HK-2 (cell line): ENCODE results near the gene PDE4DIP.
"Not testable (repeated sequence)": the region's sequence is repeated elsewhere in the genome, so short reads cannot be mapped to it uniquely, and the experiment has no call there.

ENCODE experiments used
- DNase-seq: peaks from one replicate; pipeline ENCODE4 v3.0.0-alpha.2; 2018; ENCODE audit not compliant: unreplicated experiment

The PDE4DIP gene

GRCh38 chr1:148975866-148976537, 131.8 kb downstream of the PDE4DIP start:
- not testable (repeated sequence) for DNase-seq

- not testable (repeated sequence) for DNase-seq
These were observed 133.6 kb downstream of the PDE4DIP start for GRCh38 chr1:148977785-148978184.

GRCh38 chr1:148989378-148989777, 145.2 kb downstream of the PDE4DIP start:
- not testable (repeated sequence) for DNase-seq

- not testable (repeated sequence) for DNase-seq
These were observed 146.1 kb downstream of the PDE4DIP start for GRCh38 chr1:148990233-148990788.

- DNase-seq, result not testable (repeated sequence)
These were observed 147.6 kb downstream of the PDE4DIP start for GRCh38 chr1:148991818-148992217.

GRCh38 chr1:148992364-148992763, 148.1 kb downstream of the PDE4DIP start:
- not testable (repeated sequence) for DNase-seq

GRCh38 chr1:148996449-148997224, 152.4 kb downstream of the PDE4DIP start:
- not testable (repeated sequence) for DNase-seq

- DNase-seq, result not testable (repeated sequence)
These were observed 153.2 kb downstream of the PDE4DIP start for GRCh38 chr1:148997405-148997804.

- not testable (repeated sequence) for DNase-seq
These were observed 158.4 kb downstream of the PDE4DIP start for GRCh38 chr1:149002664-149003063.

- not testable (repeated sequence) for DNase-seq
These were observed 164.1 kb downstream of the PDE4DIP start for GRCh38 chr1:149008326-149008725.

GRCh38 chr1:149008769-149009168, 164.5 kb downstream of the PDE4DIP start:
- DNase-seq, result not testable (repeated sequence)

GRCh38 chr1:149009761-149010160, 165.5 kb downstream of the PDE4DIP start:
- DNase-seq, result not testable (repeated sequence)

- not testable (repeated sequence) for DNase-seq
These were observed 168.4 kb downstream of the PDE4DIP start for GRCh38 chr1:149012599-149012998.

- not testable (repeated sequence) for DNase-seq
These were observed 169.3 kb downstream of the PDE4DIP start for GRCh38 chr1:149013513-149013912.

GRCh38 chr1:149015522-149015921, 171.3 kb downstream of the PDE4DIP start:
- not testable (repeated sequence) for DNase-seq

- DNase-seq, result not testable (repeated sequence)
These were observed 172.4 kb downstream of the PDE4DIP start for GRCh38 chr1:149016626-149017025.

GRCh38 chr1:149018577-149018976, 174.3 kb downstream of the PDE4DIP start:
- DNase-seq, result not testable (repeated sequence)

GRCh38 chr1:149024327-149024726, 180.1 kb downstream of the PDE4DIP start:
- not testable (repeated sequence) for DNase-seq

- not testable (repeated sequence) for DNase-seq
These were observed 189.7 kb downstream of the PDE4DIP start for GRCh38 chr1:149033916-149034315.

GRCh38 chr1:149043056-149043455, 198.8 kb downstream of the PDE4DIP start:
- DNase-seq, result not testable (repeated sequence)

- not testable (repeated sequence) for DNase-seq
These were observed 220.4 kb downstream of the PDE4DIP start for GRCh38 chr1:149064611-149065010.

- DNase-seq, result not testable (repeated sequence)
These were observed 231.4 kb downstream of the PDE4DIP start for GRCh38 chr1:149075505-149076127.
